Lower leg skin (tissue), 3 donors: ENCODE measurements around the gene ZNF567.

ENCODE experiments used
- POLR2A ChIP-seq, 2 donors: fragments of 450-650 bp; IDR thresholded peaks; one replicate each; pipeline ENCODE4 v1.6.1; 2016 to 2017; ENCODE audit warnings: antibody characterized with exemption in 2 of 2, mild to moderate bottlenecking in 1 of 2, moderate library complexity in 1 of 2
- TF ChIP-seq, protein P1 (sequence below), 3 donors: fragments of 450-650 bp; IDR thresholded peaks; one replicate each; pipeline ENCODE4 v1.5.1; 2016; ENCODE audit warnings: antibody characterized with exemption in 3 of 3, mild to moderate bottlenecking in 3 of 3, moderate library complexity in 2 of 3

DNA sequence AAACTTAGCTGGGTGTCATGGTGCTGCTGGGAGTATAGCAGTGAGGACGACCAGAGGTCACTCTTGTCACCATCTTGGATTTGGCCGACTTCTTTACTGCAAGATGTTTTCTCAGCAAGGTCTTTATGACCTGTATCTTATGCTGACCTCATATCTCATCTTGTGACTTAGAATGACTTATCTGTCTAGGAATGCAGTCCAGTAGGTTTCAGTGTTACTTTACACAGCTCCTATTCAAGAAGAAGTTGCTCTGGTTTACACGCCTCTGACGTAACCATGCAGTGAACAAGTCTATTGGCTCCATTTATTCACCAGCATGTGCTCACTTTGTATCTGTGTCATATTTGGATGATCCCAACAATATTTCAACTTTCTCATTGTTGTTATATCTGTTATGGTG is 58.5 kb downstream of the ZNF567 start:
- TF ChIP-seq, protein P1, sequence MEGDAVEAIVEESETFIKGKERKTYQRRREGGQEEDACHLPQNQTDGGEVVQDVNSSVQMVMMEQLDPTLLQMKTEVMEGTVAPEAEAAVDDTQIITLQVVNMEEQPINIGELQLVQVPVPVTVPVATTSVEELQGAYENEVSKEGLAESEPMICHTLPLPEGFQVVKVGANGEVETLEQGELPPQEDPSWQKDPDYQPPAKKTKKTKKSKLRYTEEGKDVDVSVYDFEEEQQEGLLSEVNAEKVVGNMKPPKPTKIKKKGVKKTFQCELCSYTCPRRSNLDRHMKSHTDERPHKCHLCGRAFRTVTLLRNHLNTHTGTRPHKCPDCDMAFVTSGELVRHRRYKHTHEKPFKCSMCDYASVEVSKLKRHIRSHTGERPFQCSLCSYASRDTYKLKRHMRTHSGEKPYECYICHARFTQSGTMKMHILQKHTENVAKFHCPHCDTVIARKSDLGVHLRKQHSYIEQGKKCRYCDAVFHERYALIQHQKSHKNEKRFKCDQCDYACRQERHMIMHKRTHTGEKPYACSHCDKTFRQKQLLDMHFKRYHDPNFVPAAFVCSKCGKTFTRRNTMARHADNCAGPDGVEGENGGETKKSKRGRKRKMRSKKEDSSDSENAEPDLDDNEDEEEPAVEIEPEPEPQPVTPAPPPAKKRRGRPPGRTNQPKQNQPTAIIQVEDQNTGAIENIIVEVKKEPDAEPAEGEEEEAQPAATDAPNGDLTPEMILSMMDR (IDR thresholded peaks at IDR 0.05), result no peak
- TF ChIP-seq POLR2A (IDR thresholded peaks at IDR 0.05), result no peak
